Activated CD4-positive, CD25-positive, alpha-beta regulatory T cell treated with anti-CD3 and anti-CD28 coated beads, Interleukin-2, amount 50 U/mL, for 72 hours (primary cell): ENCODE measurements around the gene ZBTB7C.
A peak's percentile ranks its signal among the peaks of the same experiment; 100 is the strongest.
"Not testable (repeated sequence)": the region's sequence is repeated elsewhere in the genome, so short reads cannot be mapped to it uniquely, and the experiment has no call there.

Experiments
- DNase-seq: peaks from one replicate; pipeline ENCODE4 v3.0.0; 2021

The ZBTB7C gene

DNA sequence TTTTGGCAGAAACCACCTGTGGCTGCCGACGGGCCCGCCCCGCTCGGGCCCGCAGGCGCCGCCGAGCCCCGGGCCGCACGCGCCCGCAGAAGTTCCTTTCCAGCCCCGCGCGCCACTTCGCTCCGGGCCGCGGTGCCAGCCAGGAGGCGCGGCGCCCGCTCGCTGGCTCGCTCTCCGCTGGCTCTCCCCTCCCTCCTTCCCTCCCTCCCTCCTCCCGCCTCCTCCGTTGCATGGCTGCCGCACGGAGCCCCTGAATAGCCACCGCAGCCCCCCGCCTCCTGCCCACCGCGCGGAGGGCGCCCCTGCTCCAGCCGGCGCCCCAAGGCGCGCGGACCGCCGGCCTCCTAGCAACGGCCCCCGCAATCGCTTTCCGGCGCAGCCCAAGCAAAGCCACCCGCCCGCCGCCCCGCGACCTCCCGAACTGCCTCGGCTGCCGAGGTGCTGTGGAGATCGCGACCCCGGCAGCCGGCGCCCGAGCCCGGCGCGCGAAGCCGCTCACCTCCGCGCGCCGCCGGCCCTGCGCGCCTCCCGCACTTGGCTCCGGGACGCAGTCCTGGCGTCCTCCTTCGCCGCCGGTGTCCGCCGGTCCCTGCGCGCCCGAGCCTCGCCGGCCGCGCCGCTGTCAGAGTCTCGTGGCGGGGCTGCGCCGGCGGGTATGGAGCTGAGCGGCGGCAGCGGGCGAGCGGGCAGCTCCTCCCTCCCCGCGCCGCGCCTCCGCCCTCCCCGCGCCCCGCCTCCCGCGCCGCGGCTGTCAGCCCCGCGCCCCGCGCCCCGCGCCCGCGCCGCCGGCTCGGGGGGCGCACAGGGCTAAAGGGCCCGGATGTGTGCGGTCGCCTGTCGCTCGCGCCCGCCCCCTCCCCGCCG, at the start of gene ZBTB7C:
TSS of gene ZBTB7C (minus strand) at position 657 of the 864 bp plus-strand sequence.
- peak; percentile 37 for DNase-seq

DNA sequence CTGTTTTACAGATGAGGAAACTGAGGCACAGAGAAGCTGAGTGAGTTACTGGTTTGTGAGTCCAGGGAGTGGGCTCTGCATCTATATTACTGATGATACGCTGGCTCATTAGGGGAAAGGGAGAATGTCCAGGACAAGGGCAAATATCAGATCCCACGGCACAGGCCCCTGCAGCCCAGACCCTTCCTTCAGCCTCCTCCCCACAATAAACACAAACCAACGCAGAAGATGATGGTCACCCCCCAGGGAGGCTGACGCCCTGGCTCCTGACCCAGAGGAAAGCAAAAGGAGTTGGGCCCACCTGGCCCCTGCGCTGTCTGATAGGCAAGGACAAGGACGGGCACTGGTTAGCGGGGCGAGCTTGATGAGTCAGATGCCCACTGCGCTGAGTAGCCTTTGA, 47.7 kb upstream of the ZBTB7C start:
- no peak for DNase-seq

DNA sequence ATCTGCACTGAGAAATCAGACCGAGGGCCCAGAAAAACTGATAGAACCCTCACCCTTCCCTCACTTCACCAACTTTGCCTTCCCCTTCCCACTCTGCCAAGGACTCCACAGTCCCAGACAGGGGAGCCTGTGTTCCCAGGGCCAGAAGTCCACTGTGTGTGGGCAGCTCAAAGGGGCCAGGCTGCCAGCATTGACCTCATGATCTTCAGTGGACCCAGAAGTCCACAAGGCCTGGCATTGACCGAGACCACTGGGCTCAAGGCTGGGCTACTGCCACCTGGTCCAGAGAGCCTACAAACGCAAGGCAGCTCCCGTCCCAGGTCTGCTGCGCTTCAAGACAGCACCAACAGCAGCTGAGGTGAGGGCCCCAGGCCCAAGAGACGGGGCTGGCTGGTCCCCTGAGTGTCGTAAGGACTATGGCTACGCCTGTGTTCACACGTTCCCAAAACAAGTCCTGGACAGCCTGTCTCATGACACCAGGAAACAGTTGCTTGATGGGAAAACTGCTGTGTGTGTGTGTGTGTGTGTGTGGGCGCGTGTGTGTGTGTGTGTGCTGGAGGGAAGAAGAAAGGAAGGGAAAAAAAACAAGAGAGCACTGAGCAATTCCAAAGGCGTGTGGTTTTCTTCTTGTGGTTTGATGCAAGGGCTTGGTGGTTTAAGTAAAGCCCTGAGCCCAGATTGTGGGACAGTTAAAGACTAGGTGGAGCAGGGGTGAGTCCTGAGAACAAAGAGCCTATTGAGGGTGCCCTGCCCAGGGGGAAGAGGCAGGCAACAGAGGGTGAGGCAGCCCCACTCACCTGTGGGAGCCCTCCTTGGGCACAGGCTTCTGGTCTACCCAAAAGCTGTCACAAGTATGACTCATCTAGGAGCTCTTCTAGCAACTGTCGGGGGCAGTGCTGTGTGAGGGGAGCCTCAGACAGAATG, 46.6 kb upstream of the ZBTB7C start:
- no peak for DNase-seq

DNA sequence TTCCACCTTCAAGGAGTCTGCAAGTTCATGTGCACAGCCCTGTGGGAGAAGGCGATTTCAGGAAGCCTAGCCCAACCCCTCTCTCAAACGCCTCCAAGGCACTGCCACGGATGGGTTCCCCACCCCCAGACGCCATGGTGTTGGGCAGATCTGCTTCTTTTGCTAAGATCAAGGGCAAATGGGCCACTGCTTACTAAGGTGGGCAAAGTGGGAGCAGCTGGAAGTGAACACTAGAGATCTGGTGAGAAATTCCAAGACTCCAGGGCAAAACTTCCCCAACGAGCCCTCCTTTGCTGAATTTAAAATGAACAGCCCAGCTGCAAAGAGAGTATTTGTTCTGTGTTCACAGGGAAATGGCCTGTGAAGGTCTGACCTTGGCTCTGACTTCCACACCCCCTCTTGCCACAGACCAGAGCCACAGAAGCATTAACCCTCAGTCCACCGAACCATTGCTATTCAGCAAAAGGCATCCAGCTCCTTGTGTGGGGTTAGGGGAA, 45.1 kb upstream of the ZBTB7C start:
- DNase-seq = no peak

DNA sequence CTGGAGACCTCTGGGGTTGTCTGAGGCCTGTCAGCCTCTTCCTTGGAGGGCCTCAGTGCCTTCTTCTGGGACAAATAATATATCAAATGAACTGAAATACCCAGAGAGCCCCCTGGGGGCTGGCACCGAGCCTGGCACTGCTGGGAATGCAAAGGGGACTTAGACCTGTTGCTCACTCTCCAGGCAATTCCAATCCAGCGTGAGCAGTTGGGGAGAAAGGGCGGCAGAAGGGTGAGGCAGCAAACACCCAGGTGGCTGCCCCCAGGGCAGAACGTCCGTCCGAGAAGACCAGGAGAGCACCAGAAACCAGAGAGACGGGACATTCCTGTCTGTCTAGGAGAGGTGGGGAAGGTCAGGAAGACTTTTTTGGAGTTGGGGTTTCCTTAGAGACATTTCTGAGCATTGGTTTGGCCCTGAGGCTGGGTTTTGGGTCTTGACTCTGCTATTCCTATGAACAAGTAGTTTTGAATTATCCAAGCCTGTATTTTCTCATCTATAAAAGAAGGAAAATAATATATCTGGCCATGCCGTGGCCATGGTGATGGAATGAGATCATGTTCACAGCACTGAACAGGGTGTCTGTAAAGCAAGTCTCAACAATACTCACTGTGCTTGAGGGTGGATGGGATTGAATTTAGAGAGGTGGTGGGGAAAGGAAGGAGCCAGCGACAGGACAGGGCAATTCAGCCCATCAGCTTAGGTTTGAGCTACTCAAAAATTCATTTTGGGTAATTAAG, 44.3 kb upstream of the ZBTB7C start:
- DNase-seq = no peak

DNA sequence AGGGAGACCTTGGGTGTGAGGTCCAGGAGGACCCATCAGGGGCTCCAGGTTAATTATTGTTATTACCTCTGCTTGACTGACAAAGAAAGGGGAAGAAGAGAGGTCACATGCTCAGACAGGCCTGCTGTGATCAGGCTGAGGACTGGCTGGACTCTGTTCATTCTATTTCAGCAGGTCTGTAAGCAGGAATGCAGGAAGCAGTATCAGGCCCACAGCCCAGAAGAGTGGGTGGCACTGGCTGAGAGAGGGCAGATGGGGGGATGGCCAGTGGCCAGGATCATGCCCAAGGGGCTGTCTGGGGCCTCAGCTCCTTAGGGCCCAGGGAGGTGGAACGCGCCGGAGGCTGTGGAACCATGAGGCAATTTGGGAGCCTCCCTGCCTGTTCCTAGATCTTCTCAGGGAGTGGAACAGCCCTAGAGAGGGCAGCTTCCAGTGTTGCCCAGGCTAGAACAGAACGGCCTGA, 43.7 kb upstream of the ZBTB7C start:
- DNase-seq = no peak

DNA sequence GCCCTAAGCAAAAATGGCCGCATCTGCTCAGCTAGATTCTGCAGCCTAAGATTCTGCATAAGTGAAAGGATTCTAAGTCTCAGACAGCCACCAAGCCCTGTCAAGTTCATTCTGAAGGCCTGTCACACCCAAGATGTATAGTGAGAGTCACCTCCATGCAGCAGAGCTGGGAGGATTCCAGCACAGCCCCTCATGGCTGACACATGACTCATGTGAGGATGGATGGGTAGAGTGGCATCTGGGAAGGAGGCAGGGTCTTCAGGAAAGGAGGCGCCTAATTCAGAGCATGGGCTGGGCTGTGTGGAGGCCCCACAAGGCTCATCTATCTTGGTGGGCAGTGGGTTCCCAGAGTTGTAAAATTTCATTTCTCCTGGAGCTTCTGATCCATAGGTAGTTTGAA, 41.5 kb upstream of the ZBTB7C start:
- no peak for DNase-seq

DNA sequence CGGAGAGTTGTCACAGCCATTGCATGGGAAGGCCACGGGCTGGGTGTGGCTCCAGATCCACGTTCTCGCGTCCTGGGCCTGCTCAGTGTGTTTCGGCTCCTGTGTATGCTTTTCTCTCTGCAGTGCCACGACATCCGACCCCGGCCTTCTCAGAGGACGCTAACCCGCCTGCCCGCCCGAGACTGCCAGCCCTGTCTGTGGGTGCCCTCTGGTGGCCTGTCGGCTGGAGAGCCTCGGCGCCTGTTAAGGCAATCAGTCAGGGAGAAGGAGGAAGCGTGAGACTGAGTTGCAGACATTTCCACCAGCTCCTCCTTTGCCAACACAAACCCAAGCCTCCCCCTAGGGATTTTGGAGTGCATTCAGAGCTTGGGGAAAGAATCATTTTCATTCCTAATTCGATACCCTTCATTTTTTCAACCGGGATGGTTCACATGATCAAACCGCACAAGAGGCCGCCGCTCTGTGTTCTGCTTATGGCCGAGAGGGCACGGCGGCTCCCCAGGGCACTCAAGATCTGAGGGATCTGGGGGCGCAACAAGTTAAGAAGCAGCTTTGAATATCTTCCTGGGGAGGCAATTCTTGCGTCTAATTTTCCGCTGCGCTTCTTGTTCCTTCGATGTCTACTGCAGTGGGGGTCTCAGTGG, 37.5 kb upstream of the ZBTB7C start:
- DNase-seq = peak; percentile 53

DNA sequence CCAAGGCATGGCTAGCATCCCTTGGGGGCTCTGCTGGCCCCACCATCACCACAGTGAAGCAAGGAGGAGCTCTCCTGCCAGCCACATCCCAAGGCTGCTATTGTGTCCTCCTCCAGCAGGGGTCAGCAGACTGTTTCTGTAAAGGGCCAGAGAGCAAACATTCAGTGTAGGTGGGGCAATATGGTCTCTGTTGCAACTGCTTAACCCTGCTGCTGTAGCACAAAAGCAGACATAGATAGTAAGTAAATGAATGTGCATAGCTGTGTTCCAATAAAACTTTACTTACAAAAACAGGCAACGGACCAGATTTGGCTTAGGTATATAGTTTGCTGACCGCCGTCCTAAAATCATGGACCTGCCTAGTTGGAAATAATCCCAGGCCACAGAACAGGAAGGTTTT, 36.4 kb upstream of the ZBTB7C start:
- DNase-seq = peak; percentile 65

DNA sequence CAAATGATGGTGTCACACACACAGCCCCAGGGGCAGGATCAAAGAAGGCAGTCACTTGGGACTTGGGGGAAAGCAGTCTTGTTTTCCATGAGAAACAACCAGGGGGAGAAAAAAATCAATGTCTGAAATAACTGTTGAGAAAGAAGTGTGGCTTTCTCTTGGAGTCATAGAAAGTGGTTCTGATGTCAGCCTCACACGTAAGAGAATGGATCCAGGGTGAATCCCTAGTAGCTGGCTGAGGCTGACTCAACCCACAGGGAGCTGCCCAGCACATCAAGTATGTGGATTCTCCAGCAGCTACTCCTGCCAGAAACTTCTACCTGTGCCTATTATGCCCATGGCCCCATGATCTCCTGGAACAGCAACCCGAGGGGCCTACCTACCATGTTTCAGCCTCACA, 33.6 kb upstream of the ZBTB7C start:
- DNase-seq = no peak

DNA sequence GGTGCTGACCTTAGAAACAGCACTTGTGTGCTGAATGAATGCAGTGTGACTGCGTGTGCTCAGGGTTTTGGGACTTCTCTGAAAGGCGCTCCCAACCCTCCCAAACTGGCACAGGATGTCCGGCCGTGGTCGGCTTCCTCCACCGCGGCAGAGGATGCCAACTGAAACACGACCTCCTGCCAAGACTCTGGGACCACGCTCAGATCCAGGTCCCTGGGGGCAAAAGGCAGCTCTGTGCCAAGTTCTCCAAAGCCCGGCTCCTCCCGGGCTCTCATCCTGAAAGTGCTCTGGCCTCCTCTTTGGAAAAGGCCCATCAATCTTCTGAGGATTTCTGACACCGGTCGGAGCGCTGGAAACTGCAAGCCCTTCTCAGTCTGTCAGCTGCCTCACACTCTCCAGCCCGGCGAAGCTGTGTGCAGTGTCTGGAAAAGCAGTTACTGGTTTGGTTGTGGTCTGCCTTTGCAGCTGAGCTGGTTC, 32.3 kb upstream of the ZBTB7C start:
- no peak for DNase-seq

DNA sequence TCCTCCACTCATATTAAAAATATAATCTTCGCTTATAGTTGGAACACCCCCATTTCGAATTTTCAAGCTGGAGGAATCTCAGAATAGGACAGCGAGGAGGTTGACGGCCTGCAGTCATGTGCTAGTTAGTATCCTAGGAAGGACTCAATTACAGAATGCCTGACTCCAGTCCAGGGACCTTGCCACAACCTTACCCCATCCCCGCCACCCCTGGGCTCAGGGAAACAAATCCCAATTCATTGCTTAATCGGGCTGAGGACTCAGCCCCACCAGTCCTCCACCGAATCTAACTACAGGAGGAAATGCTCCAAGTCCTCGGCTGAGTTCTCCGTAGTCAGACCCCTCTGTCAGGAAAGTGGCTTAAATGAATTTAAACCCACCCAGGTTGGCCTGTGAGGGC, 31.7 kb upstream of the ZBTB7C start:
- no peak for DNase-seq

DNA sequence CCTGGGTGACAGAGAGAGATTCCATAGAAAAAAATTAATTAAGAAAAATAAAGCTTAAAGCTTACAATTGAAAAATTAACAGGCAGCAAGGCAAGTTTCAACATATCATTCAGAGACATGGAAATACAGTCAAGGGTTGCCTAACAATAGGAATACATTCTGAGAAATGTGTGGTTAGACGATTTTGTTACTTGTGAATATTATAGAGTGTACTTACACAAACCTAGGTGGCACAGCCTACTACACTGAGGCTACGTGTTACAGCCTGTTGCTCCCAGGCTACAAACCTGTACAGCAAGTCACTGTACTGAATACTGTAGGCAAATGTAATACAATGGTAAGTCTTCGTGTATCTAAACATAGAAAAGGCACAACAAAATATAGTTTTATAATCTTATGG, 27.7 kb upstream of the ZBTB7C start:
- no peak for DNase-seq

DNA sequence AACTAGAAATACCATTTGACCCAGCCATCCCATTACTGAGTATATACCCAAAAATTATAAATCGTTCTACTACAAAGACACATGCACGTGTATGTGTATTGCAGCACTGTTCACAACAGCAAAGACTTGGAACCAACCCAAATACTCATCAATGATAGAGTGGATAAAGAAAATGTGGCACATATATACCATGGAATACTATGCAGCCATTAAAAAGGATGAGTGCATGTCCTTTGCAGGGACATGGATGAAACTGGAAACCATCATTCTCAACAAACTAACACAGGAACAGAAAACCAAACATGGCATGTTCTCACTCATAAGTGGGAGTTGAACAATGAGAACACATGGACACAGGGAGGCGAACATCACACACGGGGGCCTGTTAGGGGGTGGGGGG, 25.2 kb upstream of the ZBTB7C start:
- DNase-seq = not testable (repeated sequence)

DNA sequence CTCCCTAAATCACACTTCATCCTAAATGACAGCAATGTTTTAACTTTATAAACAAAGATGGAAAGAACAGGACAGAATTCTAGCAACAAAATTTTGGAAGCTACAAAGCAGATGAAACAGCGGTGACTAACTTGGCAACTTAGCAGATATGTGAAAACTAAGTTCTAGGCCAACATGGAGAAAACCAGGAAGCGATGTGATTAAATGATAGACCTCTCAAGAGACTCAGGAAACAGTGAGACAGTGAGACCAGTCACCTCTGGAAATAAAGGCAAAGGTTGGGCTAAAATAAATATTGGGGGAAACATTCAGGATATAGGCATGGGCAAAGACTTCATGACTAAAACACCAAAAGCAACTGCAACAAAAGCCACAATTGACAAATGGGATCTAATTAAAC, 24.4 kb upstream of the ZBTB7C start:
- DNase-seq = no peak

DNA sequence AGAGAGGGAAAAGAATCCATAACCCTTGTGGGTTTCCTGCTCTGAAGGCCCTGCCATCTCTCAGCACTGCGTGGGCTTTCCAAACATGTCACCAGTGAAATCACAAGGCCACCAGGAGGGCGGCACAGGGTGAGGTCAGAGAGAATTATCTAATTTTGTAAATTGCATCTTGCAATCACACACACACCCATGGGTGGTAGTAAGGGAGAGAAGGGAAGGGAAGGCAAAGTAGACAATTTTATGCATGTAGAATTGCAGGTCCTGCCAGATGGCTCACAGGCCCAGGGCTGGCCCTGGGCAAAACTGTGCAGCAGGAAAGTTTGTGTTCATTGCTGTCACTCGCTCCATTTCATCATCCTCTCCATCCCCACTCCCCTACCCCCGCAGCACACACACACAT, 21.0 kb upstream of the ZBTB7C start:
- no peak for DNase-seq

DNA sequence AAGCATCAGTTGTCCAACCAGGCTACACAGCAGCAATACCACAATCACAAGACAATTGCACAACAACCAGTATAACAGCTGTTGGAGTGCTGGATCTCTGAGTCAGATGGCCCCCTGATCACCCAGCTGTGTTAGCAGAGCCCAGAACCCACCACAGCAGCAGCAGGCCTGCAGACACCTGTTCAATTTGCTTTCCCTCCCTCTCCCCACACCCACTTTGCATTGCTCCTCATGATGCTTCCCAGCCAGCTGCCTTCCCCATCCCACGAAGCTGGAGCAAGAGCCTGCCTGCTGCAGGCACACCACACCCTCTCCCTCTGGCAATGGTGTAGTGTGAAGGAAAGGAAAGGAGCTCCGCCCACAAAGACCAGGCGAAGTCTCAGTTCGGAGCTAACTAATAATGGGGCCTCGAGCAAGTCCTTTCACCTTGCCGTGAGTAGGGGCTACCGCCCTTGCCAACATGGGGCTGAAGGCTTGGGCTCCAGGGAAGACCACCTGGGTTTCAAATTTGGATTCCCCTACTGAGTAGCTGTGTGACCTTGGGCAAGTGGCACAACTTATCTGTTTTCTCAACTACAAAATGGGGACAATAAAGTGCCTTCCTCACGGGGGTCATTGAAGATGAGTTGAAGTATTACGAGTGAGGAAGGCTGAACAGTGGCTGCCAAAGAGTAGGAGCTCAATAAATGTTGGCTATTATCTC, 19.4 kb upstream of the ZBTB7C start:
- no peak for DNase-seq

DNA sequence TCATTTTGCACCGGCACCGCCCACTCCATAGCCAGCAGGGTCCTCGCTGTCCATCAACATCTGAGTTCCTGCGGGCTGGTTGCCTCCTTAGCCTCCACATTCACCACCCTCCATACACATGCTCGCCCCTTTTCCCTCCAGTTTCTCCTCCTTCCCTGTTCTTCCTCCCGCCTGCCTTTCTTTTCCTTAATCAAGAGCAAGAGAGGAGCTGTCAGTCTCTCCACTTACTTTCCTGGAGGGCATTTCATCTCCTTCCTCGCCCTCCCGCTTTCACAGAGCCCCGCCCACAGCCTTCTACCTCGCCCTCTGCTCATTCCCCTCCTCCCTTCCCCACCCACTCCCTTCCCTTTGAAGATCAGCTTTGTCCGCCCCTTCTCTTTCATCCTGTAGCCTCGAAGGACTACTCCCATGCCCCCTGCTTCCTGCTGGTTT, 13.8 kb upstream of the ZBTB7C start:
- DNase-seq = no peak

DNA sequence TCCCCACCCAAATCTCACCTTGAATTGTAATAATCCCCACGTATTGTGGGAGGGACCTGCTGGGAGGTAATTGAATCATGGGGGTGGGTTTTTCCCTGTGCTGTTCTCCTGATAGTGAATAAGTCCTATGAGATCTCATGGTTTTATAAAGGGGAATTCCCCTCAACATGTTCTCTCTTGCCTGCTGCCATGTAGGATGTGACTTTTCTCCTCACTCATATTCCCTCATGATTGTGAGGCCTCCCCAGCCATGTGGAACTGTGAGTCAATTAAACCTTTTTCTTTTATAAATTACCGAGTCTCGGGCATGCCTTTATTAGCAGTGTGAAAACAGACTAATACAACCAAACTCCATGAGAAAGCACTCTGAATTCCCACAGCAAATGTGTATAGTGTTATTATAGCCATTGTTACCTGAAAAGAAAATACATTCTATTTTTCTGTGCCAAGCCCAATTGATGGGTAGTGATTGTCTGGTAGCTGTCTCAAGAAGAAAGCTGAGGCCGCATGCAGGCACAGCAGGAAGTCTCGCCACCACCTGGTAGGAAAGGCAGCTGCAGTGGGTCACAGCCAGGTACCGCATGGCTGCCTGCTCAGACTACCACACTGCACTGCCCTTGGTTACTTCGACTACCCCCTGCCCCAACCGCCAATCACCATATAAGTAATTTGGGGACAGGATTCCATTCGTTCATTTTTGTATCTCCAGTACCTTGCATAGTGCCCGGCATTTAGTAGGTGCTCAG, 10.3 kb upstream of the ZBTB7C start:
- DNase-seq = no peak

DNA sequence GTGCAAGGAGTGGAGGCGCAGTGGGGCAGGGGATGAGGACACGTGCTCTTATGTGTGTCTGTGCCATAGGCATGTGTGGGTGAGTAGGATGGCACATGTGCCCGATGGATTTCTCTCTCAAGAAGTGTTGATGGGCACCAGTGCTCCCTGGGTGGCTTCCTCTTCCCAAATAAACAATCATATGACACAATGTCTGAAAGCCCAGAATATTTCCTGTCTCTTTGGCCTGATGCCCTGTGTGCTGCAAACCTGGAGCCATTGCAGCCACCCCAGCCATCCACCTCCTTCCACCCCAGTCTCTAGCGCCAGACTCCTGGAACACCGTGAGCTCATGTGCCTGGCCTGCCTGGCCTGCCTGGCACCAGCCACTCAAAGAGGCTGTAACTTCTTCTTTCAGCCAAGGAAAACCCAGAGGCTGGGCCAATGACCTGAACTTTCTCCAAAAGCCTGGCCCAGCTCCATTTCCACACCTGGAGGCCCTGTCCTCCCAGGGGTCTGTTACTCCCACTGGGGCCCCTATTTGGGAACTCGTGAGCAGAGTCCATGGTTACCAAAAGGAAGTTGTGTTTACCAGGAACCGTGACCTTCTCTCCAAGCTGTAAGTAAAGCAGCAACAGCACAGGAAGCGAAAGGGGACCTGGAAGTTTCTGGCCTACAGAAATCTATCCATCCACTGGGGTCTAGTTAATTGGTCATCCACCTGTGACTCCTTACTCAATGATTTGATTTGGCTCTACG, 9.5 kb upstream of the ZBTB7C start:
- DNase-seq = no peak
